CD4-positive, alpha-beta T cell treated with Interleukin-4 for 4 hours (primary cell): ENCODE data around the gene HP1BP3.

Experiments used
- DNase-seq: peaks from one replicate; pipeline ENCODE4 v3.0.0-alpha.2; 2020

Gene HP1BP3

GRCh38 chr1:20710469-20711284 lies 76.4 kb downstream of the HP1BP3 start:
- DNase-seq, result no peak

- no peak for DNase-seq
Observed at GRCh38 chr1:20709868-20710267, 77.2 kb downstream of the HP1BP3 start.

- no peak for DNase-seq
Observed at GRCh38 chr1:20708891-20709290, 78.2 kb downstream of the HP1BP3 start.

GRCh38 chr1:20708057-20708456 lies 79.0 kb downstream of the HP1BP3 start:
- DNase-seq, result no peak

GRCh38 chr1:20706841-20707240 lies 80.3 kb downstream of the HP1BP3 start:
- no peak for DNase-seq

- no peak for DNase-seq
Observed at GRCh38 chr1:20705203-20705755, 81.8 kb downstream of the HP1BP3 start.

- DNase-seq, result no peak
Observed at GRCh38 chr1:20704390-20705202, 82.5 kb downstream of the HP1BP3 start.

- DNase-seq, result no peak
Observed at GRCh38 chr1:20703124-20703756, 83.9 kb downstream of the HP1BP3 start.

- DNase-seq, result no peak
Observed at GRCh38 chr1:20702416-20702815, 84.7 kb downstream of the HP1BP3 start.

- DNase-seq, result no peak
Observed at GRCh38 chr1:20701847-20702246, 85.3 kb downstream of the HP1BP3 start.

- DNase-seq, result no peak
Observed at GRCh38 chr1:20701446-20701845, 85.7 kb downstream of the HP1BP3 start.

- no peak for DNase-seq
Observed at GRCh38 chr1:20700636-20701215, 86.4 kb downstream of the HP1BP3 start.

- no peak for DNase-seq
Observed at GRCh38 chr1:20699558-20699957, 87.5 kb downstream of the HP1BP3 start.

GRCh38 chr1:20698195-20698910 lies 88.8 kb downstream of the HP1BP3 start:
- no peak for DNase-seq

GRCh38 chr1:20697563-20697962 lies 89.5 kb downstream of the HP1BP3 start:
- DNase-seq, result no peak

GRCh38 chr1:20696397-20697333 lies 90.4 kb downstream of the HP1BP3 start:
- DNase-seq, result peak; percentile 55

GRCh38 chr1:20695515-20695914 lies 91.6 kb downstream of the HP1BP3 start:
- no peak for DNase-seq

- no peak for DNase-seq
Observed at GRCh38 chr1:20693623-20694022, 93.5 kb downstream of the HP1BP3 start.
